Measurements from ENCODE around the gene XPO4.

The XPO4 gene

DNA sequence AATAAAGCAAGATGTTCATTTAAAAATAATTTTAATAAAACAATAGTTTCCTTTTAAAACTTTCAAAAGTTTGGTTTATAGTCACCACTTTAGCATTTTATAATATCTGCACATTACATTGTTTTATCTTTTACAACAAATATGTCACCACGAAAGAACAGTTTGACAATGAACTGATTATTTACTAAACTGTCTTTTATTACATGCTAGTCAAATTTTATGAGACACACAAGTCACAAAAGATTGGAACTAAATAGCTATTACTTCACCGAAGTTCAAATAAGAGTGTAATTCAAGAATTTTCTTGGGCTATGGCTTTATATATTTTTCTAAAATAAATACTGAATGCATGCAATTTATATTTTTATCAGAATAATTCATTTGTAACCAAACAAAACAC lies 71.3 kb downstream of the XPO4 start:
- TF ChIP-seq, protein P1, sequence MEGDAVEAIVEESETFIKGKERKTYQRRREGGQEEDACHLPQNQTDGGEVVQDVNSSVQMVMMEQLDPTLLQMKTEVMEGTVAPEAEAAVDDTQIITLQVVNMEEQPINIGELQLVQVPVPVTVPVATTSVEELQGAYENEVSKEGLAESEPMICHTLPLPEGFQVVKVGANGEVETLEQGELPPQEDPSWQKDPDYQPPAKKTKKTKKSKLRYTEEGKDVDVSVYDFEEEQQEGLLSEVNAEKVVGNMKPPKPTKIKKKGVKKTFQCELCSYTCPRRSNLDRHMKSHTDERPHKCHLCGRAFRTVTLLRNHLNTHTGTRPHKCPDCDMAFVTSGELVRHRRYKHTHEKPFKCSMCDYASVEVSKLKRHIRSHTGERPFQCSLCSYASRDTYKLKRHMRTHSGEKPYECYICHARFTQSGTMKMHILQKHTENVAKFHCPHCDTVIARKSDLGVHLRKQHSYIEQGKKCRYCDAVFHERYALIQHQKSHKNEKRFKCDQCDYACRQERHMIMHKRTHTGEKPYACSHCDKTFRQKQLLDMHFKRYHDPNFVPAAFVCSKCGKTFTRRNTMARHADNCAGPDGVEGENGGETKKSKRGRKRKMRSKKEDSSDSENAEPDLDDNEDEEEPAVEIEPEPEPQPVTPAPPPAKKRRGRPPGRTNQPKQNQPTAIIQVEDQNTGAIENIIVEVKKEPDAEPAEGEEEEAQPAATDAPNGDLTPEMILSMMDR (IDR thresholded peaks at IDR 0.05; ENCODE audit: insufficient read depth, low read length, poor library complexity, severe bottlenecking), result no peak
- H3K4me3 ChIP-seq (replicated peaks; ENCODE audit: low read depth, low read length), result no peak overlapping the region
- H3K27me3 ChIP-seq (replicated peaks; ENCODE audit: control insufficient read depth, insufficient read depth, low read length), result no peaks in the 10 kb centered on the region
- no peak for DNase-seq (ENCODE audit: extremely low read depth, insufficient read length)
- H3K36me3 ChIP-seq (ENCODE audit: control insufficient read depth, insufficient read depth, low read length), result peaks cover 5% of the 10 kb centered on the region

DNA sequence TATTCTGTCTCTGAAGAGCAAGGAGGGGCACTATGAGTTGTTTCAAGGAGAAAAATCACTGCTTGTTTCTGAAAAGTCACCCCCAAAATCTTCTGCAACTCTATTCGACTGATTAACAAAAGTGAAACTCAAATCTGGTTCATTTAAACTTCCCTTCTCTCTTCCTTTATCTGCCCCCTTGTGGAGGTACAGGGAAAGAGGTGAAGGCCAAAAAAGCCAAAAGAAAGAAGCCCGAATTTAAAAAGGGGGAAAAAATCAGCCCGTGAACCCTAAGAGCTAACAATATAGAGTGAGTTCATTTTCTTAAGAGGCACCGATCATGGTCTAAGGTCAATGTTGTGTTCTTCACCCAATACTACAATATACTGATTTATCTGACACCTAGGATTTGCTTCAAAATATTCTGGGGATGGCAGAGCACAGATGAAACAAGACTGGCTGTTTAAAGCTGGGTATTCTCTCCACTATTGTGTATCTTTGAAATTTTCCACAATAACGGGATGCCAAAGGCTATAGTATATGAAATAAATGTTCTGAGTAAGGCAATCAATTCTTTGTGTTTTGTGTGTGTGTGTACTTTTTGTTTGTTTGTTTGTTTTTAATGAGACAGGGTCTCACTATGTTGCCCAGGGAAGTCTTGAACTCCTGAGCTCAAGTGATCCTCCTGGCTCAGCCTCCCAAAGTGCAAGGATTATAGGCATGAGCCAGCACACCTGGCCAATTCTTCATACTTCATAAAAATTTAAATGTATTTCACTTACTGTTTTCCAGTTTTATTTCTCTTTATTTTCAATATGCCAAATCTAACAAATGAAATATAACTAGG lies 73.8 kb downstream of the XPO4 start:
- DNase-seq (ENCODE audit: extremely low read depth, insufficient read length), result peak; percentile 28
- peaks cover 2% of the 10 kb centered on the region for H3K36me3 ChIP-seq (ENCODE audit: control insufficient read depth, insufficient read depth, low read length)
- H3K4me3 ChIP-seq (replicated peaks; ENCODE audit: low read depth, low read length), result no peak overlapping the region; the same call in 1 of the 2 replicates
- H3K27me3 ChIP-seq (replicated peaks; ENCODE audit: control insufficient read depth, insufficient read depth, low read length), result no peaks in the 10 kb centered on the region
- TF ChIP-seq, protein P1 (IDR thresholded peaks at IDR 0.05; ENCODE audit: insufficient read depth, low read length, poor library complexity, severe bottlenecking), result peak; percentile 68

DNA sequence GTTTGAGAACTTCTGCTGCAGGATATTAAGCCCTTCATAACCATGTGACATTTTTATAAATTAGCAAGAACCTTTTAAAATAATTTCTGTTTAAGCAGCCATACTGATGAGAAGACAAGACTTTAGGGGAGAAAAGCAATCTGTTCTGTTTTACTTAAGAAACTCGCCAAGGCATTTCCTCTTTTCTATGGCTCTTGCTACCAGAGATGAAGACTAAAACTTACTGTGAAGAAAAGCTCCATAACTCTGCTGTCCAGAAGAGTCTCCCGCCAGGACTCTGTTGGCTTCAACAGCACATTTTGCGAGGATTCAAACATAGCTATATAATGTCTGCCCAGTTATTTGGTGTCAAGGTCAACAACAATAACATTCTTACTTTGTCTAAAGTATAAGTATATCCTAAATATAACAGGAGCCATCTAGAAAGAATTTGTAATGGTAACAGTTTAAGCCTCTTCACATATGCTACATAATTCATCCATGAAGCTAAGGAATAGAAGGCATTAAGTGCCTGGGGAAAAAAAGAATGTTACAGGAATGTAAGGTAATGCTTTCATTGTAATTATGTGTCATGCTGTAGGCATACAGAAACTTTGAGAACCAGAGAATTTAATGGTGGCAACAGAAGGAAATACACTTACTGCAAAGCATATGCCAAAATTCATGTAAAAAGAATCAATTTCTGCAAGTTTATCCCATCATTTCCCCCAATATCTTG lies 75.5 kb downstream of the XPO4 start:
- DNase-seq (ENCODE audit: extremely low read depth, insufficient read length), result no peak
- no peak overlapping the region for H3K4me3 ChIP-seq (replicated peaks; ENCODE audit: low read depth, low read length)
- TF ChIP-seq, protein P1 (IDR thresholded peaks at IDR 0.05; ENCODE audit: insufficient read depth, low read length, poor library complexity, severe bottlenecking), result no peak
- H3K36me3 ChIP-seq (ENCODE audit: control insufficient read depth, insufficient read depth, low read length), result no peaks in the 10 kb centered on the region; the same call in 1 of the 2 replicates
- no peaks in the 10 kb centered on the region for H3K27me3 ChIP-seq (replicated peaks; ENCODE audit: control insufficient read depth, insufficient read depth, low read length)

DNA sequence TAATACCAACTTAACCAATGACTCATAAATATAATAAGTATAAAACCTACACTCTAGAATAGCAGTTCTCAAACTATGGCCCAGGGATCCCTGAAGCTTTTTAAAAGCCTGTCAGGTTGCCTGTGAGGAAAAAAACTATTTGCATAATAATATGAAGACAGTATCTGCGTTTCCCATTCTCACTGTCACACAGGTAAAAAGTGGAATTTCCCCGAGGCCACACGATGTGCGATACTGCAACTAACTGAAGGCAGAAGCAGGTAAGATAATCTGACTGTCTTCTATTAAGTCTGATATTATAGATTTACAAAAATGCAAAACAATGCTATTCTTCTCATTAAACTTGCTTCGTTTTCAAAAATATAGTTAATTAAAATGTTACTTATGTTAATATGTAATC lies 76.2 kb downstream of the XPO4 start:
- H3K4me3 ChIP-seq (replicated peaks; ENCODE audit: low read depth, low read length), result no peak overlapping the region
- no peak for DNase-seq (ENCODE audit: extremely low read depth, insufficient read length)
- TF ChIP-seq, protein P1 (IDR thresholded peaks at IDR 0.05; ENCODE audit: insufficient read depth, low read length, poor library complexity, severe bottlenecking), result no peak
- no peaks in the 10 kb centered on the region; the same call in 1 of the 2 replicates for H3K36me3 ChIP-seq (ENCODE audit: control insufficient read depth, insufficient read depth, low read length)
- no peaks in the 10 kb centered on the region for H3K27me3 ChIP-seq (replicated peaks; ENCODE audit: control insufficient read depth, insufficient read depth, low read length)

DNA sequence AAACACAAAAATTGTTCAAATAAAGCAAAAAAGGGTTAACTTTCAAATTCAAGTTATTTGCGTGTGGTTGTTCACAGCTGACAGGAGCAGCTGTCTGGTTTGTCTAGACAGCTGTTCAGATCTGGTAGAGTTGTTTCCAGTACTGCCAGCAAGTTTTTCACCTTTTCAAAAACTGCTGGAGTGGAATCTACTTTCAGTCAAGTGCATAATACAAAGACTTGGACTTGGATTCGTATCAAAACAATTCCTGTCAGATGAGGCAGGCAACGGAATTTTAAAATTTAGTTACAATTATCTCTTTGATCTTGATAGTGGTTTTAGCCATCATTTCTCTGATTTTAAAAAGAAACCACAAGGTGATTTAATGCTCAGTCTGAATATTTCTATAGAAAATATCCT lies 77.1 kb downstream of the XPO4 start:
- H3K36me3 ChIP-seq (ENCODE audit: control insufficient read depth, insufficient read depth, low read length), result no peaks in the 10 kb centered on the region; the same call in 1 of the 2 replicates
- no peak for DNase-seq (ENCODE audit: extremely low read depth, insufficient read length)
- TF ChIP-seq, protein P1 (IDR thresholded peaks at IDR 0.05; ENCODE audit: insufficient read depth, low read length, poor library complexity, severe bottlenecking), result no peak

More for the DNA sequence above, 77.1 kb downstream of the XPO4 start:
- Histone ChIP-seq H3K27me3 (replicated peaks; ENCODE audit: control insufficient read depth, insufficient read depth, low read length) (no peaks in the 10 kb centered on the region), H3K4me3 (replicated peaks; ENCODE audit: low read depth, low read length) (no peak overlapping the region)
